HL-60 (cell line): Measurements from ENCODE around the gene PKD2.

Experiments used
- DNase-seq, 2 experiments: peaks; one replicate each; pipeline ENCODE4 v3.0.0-alpha.2; 2010 to 2020; ENCODE audit warnings: low read depth in 1 of 2, low spot score in 1 of 2
- H3K27ac ChIP-seq: fragments of 250-450 bp; sonication (Bioruptor Pico); replicated peaks from 2 replicates; pipeline ENCODE4 v1.5.1; 2020; ENCODE audit warnings: mild to moderate bottlenecking, moderate library complexity
- H3K27me3 ChIP-seq: fragments of 250-450 bp; sonication (Bioruptor Pico); 2 replicates; pipeline ENCODE4 v1.5.1; 2021; ENCODE audit warnings: mild to moderate bottlenecking, moderate library complexity; ENCODE audit not compliant: insufficient read depth, poor library complexity, severe bottlenecking
- H3K4me3 ChIP-seq: replicated peaks from 2 replicates; pipeline ENCODE4 v1.5.1; 2011; ENCODE audit warnings: mild to moderate bottlenecking, control low read depth, low read length; ENCODE audit not compliant: insufficient read depth
- GABPA ChIP-seq: IDR thresholded peaks from 2 replicates; pipeline ENCODE4 v1.6.1; 2012; ENCODE audit warnings: low read depth
- POLR2AphosphoS5 ChIP-seq: IDR thresholded peaks from 2 replicates; pipeline ENCODE4 v1.6.1; 2012; ENCODE audit warnings: low read depth
- SPI1 ChIP-seq: IDR thresholded peaks from 2 replicates; pipeline ENCODE4 v1.6.1; 2012; ENCODE audit warnings: low read depth, mild to moderate bottlenecking, borderline replicate concordance
- TF ChIP-seq, protein P1 (sequence below): IDR thresholded peaks from 2 replicates; pipeline ENCODE4 v1.6.1; 2012; ENCODE audit warnings: low read depth; ENCODE audit not compliant: insufficient replicate concordance
- TF ChIP-seq, protein P2 (sequence below): IDR thresholded peaks from one replicate; pipeline ENCODE4 v1.5.1; 2011; ENCODE audit warnings: low read length, control low read depth, inconsistent platforms; ENCODE audit not compliant: insufficient read depth

Gene PKD2

DNA sequence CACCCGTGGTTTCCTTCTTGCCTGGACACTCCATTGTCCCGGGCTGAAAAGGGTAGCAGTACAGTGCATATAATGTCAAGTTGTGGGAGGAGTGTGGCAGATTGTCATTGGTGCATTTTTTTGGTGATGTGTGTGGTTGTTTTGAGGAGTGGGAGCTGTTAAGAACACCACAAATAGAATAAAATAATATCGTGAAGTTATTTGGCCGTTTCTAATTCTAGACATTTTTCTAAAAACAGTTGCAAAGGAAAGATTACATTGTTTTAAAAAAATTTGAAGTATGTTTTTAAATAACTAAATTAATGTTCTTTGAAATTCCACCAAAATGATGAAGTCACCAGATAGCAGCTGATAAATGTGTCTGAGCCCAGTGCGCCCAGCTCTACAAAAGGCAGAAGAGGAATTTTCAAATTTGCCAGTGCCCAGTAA is 1.3 kb downstream of the PKD2 start:
- peak overlapping the region; percentile 88 for H3K4me3 ChIP-seq
- H3K27ac ChIP-seq = no peak overlapping the region
- no peak for DNase-seq
- H3K27me3 ChIP-seq = no peaks in the 10 kb centered on the region
- TF ChIP-seq SPI1 = no peak
- TF ChIP-seq, protein P1, sequence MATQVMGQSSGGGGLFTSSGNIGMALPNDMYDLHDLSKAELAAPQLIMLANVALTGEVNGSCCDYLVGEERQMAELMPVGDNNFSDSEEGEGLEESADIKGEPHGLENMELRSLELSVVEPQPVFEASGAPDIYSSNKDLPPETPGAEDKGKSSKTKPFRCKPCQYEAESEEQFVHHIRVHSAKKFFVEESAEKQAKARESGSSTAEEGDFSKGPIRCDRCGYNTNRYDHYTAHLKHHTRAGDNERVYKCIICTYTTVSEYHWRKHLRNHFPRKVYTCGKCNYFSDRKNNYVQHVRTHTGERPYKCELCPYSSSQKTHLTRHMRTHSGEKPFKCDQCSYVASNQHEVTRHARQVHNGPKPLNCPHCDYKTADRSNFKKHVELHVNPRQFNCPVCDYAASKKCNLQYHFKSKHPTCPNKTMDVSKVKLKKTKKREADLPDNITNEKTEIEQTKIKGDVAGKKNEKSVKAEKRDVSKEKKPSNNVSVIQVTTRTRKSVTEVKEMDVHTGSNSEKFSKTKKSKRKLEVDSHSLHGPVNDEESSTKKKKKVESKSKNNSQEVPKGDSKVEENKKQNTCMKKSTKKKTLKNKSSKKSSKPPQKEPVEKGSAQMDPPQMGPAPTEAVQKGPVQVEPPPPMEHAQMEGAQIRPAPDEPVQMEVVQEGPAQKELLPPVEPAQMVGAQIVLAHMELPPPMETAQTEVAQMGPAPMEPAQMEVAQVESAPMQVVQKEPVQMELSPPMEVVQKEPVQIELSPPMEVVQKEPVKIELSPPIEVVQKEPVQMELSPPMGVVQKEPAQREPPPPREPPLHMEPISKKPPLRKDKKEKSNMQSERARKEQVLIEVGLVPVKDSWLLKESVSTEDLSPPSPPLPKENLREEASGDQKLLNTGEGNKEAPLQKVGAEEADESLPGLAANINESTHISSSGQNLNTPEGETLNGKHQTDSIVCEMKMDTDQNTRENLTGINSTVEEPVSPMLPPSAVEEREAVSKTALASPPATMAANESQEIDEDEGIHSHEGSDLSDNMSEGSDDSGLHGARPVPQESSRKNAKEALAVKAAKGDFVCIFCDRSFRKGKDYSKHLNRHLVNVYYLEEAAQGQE = no peak
- TF ChIP-seq GABPA = no peak
- TF ChIP-seq POLR2AphosphoS5 = no peak
- TF ChIP-seq, protein P2, sequence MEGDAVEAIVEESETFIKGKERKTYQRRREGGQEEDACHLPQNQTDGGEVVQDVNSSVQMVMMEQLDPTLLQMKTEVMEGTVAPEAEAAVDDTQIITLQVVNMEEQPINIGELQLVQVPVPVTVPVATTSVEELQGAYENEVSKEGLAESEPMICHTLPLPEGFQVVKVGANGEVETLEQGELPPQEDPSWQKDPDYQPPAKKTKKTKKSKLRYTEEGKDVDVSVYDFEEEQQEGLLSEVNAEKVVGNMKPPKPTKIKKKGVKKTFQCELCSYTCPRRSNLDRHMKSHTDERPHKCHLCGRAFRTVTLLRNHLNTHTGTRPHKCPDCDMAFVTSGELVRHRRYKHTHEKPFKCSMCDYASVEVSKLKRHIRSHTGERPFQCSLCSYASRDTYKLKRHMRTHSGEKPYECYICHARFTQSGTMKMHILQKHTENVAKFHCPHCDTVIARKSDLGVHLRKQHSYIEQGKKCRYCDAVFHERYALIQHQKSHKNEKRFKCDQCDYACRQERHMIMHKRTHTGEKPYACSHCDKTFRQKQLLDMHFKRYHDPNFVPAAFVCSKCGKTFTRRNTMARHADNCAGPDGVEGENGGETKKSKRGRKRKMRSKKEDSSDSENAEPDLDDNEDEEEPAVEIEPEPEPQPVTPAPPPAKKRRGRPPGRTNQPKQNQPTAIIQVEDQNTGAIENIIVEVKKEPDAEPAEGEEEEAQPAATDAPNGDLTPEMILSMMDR = no peak

DNA sequence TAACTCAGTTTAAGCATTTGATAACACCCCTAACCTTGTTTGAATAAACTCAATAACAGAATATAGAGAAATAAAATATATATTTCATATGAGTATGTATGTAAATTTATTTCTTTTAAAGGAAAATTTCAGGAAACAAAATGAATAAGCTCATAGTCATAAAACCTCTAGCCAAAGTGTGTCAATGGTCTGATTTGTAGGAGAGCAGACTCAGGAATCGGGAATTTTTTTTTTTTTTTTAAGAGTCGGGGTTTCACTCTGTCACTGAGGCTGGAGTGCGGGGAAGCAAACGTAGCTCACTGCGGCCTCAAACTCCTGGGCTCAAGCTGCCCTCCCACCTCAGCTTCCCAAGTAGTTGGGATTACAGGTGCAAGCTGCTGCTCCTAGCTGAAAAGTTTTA is 2.4 kb downstream of the PKD2 start:
- TF ChIP-seq GABPA (no peak), POLR2AphosphoS5 (no peak), SPI1 (no peak)
- TF ChIP-seq, protein P2 = no peak
- TF ChIP-seq, protein P1 = no peak
- no peak overlapping the region for H3K4me3 ChIP-seq
- no peak for DNase-seq

DNA sequence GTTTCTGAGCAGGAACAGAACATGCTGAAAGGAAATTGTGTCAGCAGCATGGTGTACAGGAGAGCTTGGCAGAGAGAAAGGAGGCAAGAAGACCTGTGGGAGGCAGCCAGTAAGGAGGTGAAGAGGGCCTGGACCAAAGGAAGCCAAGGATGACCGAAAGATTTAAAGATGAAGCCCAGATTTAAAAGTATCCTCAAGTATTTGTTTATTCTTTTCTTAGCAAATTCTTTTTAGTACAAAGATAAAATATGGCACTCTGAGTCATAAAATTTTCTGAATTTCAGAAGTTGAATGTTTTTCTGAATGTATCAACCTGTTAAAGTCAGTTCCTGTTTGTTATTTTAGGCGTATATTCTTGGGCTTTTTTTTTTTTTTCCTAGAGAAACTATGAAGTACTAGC is 3.5 kb downstream of the PKD2 start:
- Histone ChIP-seq H3K4me3 (no peak overlapping the region), H3K27me3 (no peaks in the 10 kb centered on the region), H3K27ac (no peak overlapping the region; the same call in 1 of the 2 replicates)
- TF ChIP-seq, protein P1 = no peak
- TF ChIP-seq, protein P2 = no peak
- TF ChIP-seq GABPA = no peak
- peak in 1 of 2 experiments; percentile 15 for DNase-seq

More for the DNA sequence above, 2.4 kb downstream of the PKD2 start:
- H3K27me3 ChIP-seq = no peaks in the 10 kb centered on the region
- no peak overlapping the region for H3K27ac ChIP-seq
